ENCODE measurements around the gene DEPDC1B.
"Not testable (repeated sequence)": the region's sequence is repeated elsewhere in the genome, so short reads cannot be mapped to it uniquely, and the experiment has no call there.

The DEPDC1B gene

GRCh38 chr5:60639544-60639943 is 60.4 kb downstream of the DEPDC1B start:
- Histone ChIP-seq H3K27me3 (ENCODE audit: low read depth, low read length) (no peaks in the 10 kb centered on the region), H3K27ac (ENCODE audit: low read length) (no peak overlapping the region), H3K36me3 (ENCODE audit: control insufficient read depth in 1 of 2, insufficient read depth in 2 of 2, low read length in 2 of 2) (no peaks in the 10 kb centered on the region), H3K4me3 (ENCODE audit: low read depth in 1 of 2, low read length in 2 of 2) (no peak overlapping the region), H3K4me1 (ENCODE audit: control insufficient read depth in 1 of 2, insufficient read depth in 2 of 2, low read length in 2 of 2) (no peaks in the 10 kb centered on the region), H3K9me3 (ENCODE audit: control insufficient read depth in 1 of 2, low read length in 2 of 2) (no peaks in the 10 kb centered on the region)

DNA sequence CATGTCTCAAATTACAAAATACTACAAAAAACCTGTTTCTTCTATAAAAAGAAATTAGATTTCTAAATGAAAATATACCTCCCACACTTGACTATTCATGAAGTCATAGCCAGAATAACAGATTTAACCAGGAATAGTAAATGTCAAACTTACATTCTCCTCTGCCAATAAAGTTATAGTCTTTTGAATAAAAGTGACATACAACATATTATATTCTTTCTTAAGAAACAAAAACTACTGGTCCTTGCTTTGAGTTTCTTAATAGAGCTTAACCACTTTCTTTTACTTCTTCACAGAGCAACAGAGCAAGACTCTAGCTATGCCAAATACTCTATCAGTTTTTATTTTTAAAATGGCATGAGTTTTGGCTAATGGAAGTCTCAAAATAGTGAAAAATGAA is 61.7 kb downstream of the DEPDC1B start:
- Histone ChIP-seq H3K27me3 (ENCODE audit: low read depth, low read length) (no peaks in the 10 kb centered on the region), H3K27ac (ENCODE audit: low read length) (no peak overlapping the region), H3K9me3 (ENCODE audit: control insufficient read depth in 1 of 2, low read length in 2 of 2) (no peaks in the 10 kb centered on the region), H3K4me1 (ENCODE audit: control insufficient read depth in 1 of 2, insufficient read depth in 2 of 2, low read length in 2 of 2) (no peaks in the 10 kb centered on the region), H3K36me3 (ENCODE audit: control insufficient read depth in 1 of 2, insufficient read depth in 2 of 2, low read length in 2 of 2) (no peaks in the 10 kb centered on the region), H3K4me3 (ENCODE audit: low read depth in 1 of 2, low read length in 2 of 2) (no peak overlapping the region)

GRCh38 chr5:60636644-60637043 is 63.3 kb downstream of the DEPDC1B start:
- Histone ChIP-seq H3K4me1 (ENCODE audit: control insufficient read depth in 1 of 2, insufficient read depth in 2 of 2, low read length in 2 of 2) (no peaks in the 10 kb centered on the region), H3K27ac (ENCODE audit: low read length) (no peak overlapping the region), H3K27me3 (ENCODE audit: low read depth, low read length) (no peaks in the 10 kb centered on the region), H3K9me3 (ENCODE audit: control insufficient read depth in 1 of 2, low read length in 2 of 2) (no peaks in the 10 kb centered on the region), H3K4me3 (ENCODE audit: low read depth in 1 of 2, low read length in 2 of 2) (no peak overlapping the region), H3K36me3 (ENCODE audit: control insufficient read depth in 1 of 2, insufficient read depth in 2 of 2, low read length in 2 of 2) (no peaks in the 10 kb centered on the region)

DNA sequence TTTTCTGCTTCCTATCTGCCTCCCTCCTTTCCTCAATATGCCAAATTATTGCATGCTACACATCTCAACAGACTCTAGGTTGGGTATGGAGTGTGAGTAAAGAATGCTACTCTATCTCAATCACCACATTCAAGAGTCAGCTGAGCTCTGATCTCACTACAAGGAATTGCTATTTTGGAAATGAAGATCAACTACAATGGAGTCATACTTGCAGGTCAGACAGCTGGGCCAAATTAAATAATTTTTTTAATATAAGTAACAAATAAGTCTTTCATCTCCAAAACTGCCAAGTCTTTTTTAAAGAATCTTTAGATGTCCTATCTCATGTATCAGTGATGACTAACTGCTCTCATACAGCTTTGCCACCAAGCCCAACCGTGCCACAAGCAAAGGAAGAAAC is 64.0 kb downstream of the DEPDC1B start:
- Histone ChIP-seq H3K36me3 (ENCODE audit: control insufficient read depth in 1 of 2, insufficient read depth in 2 of 2, low read length in 2 of 2) (no peaks in the 10 kb centered on the region), H3K27ac (ENCODE audit: low read length) (no peak overlapping the region), H3K4me1 (ENCODE audit: control insufficient read depth in 1 of 2, insufficient read depth in 2 of 2, low read length in 2 of 2) (no peaks in the 10 kb centered on the region), H3K4me3 (ENCODE audit: low read depth in 1 of 2, low read length in 2 of 2) (no peak overlapping the region), H3K27me3 (ENCODE audit: low read depth, low read length) (no peaks in the 10 kb centered on the region), H3K9me3 (ENCODE audit: control insufficient read depth in 1 of 2, low read length in 2 of 2) (no peaks in the 10 kb centered on the region)

GRCh38 chr5:60634051-60634450 is 65.9 kb downstream of the DEPDC1B start:
- Histone ChIP-seq H3K9me3 (ENCODE audit: control insufficient read depth in 1 of 2, low read length in 2 of 2) (no peaks in the 10 kb centered on the region), H3K4me1 (ENCODE audit: control insufficient read depth in 1 of 2, insufficient read depth in 2 of 2, low read length in 2 of 2) (no peaks in the 10 kb centered on the region), H3K27me3 (ENCODE audit: low read depth, low read length) (no peaks in the 10 kb centered on the region), H3K4me3 (ENCODE audit: low read depth in 1 of 2, low read length in 2 of 2) (no peak overlapping the region), H3K27ac (ENCODE audit: low read length) (no peak overlapping the region), H3K36me3 (ENCODE audit: control insufficient read depth in 1 of 2, insufficient read depth in 2 of 2, low read length in 2 of 2) (no peaks in the 10 kb centered on the region)

GRCh38 chr5:60633341-60633740 is 66.6 kb downstream of the DEPDC1B start:
- no peak overlapping the region for H3K4me3 ChIP-seq (ENCODE audit: low read depth in 1 of 2, low read length in 2 of 2)
- H3K36me3 ChIP-seq (ENCODE audit: control insufficient read depth in 1 of 2, insufficient read depth in 2 of 2, low read length in 2 of 2), result no peaks in the 10 kb centered on the region
- H3K27me3 ChIP-seq (ENCODE audit: low read depth, low read length), result no peaks in the 10 kb centered on the region
- H3K9me3 ChIP-seq (ENCODE audit: control insufficient read depth in 1 of 2, low read length in 2 of 2), result no peaks in the 10 kb centered on the region
- no peaks in the 10 kb centered on the region for H3K4me1 ChIP-seq (ENCODE audit: control insufficient read depth in 1 of 2, insufficient read depth in 2 of 2, low read length in 2 of 2)
- H3K27ac ChIP-seq (ENCODE audit: low read length), result no peak overlapping the region

GRCh38 chr5:60632153-60632552 is 67.8 kb downstream of the DEPDC1B start:
- no peaks in the 10 kb centered on the region for H3K27me3 ChIP-seq (ENCODE audit: low read depth, low read length)
- no peak overlapping the region for H3K27ac ChIP-seq (ENCODE audit: low read length)
- H3K4me3 ChIP-seq (ENCODE audit: low read depth in 1 of 2, low read length in 2 of 2), result no peak overlapping the region
- H3K9me3 ChIP-seq (ENCODE audit: control insufficient read depth in 1 of 2, low read length in 2 of 2), result no peaks in the 10 kb centered on the region
- no peaks in the 10 kb centered on the region for H3K36me3 ChIP-seq (ENCODE audit: control insufficient read depth in 1 of 2, insufficient read depth in 2 of 2, low read length in 2 of 2)
- no peaks in the 10 kb centered on the region for H3K4me1 ChIP-seq (ENCODE audit: control insufficient read depth in 1 of 2, insufficient read depth in 2 of 2, low read length in 2 of 2)

- Histone ChIP-seq H3K27ac (ENCODE audit: low read length) (no peak overlapping the region), H3K4me1 (ENCODE audit: control insufficient read depth in 1 of 2, insufficient read depth in 2 of 2, low read length in 2 of 2) (no peaks in the 10 kb centered on the region)
Observed at GRCh38 chr5:60630836-60631235, 69.1 kb downstream of the DEPDC1B start.

GRCh38 chr5:60630179-60630578 is 69.8 kb downstream of the DEPDC1B start:
- H3K36me3 ChIP-seq (ENCODE audit: control insufficient read depth in 1 of 2, insufficient read depth in 2 of 2, low read length in 2 of 2), result no peaks in the 10 kb centered on the region
- no peak overlapping the region for H3K27ac ChIP-seq (ENCODE audit: low read length)
- H3K27me3 ChIP-seq (ENCODE audit: low read depth, low read length), result no peaks in the 10 kb centered on the region

More at GRCh38 chr5:60630836-60631235, 69.1 kb downstream of the DEPDC1B start:
- Histone ChIP-seq H3K27me3 (ENCODE audit: low read depth, low read length) (no peaks in the 10 kb centered on the region), H3K4me3 (ENCODE audit: low read depth in 1 of 2, low read length in 2 of 2) (no peak overlapping the region), H3K36me3 (ENCODE audit: control insufficient read depth in 1 of 2, insufficient read depth in 2 of 2, low read length in 2 of 2) (no peaks in the 10 kb centered on the region), H3K9me3 (ENCODE audit: control insufficient read depth in 1 of 2, low read length in 2 of 2) (no peaks in the 10 kb centered on the region)

DNA sequence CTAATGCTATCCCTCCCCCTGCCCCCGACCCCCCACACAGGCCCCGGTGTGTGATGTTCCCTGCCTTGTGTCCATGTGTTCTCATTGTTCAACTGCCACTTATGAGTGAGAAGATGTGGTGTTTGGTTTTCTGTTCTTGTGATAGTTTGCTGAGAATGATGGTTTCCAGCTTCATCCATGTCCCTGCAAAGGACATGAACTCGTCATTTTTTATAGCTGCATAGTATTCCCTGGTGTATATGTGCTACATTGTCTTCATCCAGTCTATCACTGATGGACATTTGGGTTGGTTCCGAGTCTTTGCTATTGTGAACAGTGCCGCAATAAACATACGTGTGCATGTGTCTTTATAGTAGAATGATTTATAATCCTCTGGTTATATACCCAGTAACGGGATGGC is 75.1 kb downstream of the DEPDC1B start:
- H3K36me3 ChIP-seq (ENCODE audit: control insufficient read depth in 1 of 2, insufficient read depth in 2 of 2, low read length in 2 of 2); H3K27ac ChIP-seq (ENCODE audit: low read length); H3K9me3 ChIP-seq (ENCODE audit: control insufficient read depth in 1 of 2, low read length in 2 of 2); H3K27me3 ChIP-seq (ENCODE audit: low read depth, low read length); H3K4me1 ChIP-seq (ENCODE audit: control insufficient read depth in 1 of 2, insufficient read depth in 2 of 2, low read length in 2 of 2); H3K4me3 ChIP-seq (ENCODE audit: low read depth in 1 of 2, low read length in 2 of 2): not testable (repeated sequence)

More at GRCh38 chr5:60630179-60630578, 69.8 kb downstream of the DEPDC1B start:
- no peaks in the 10 kb centered on the region for H3K4me1 ChIP-seq (ENCODE audit: control insufficient read depth in 1 of 2, insufficient read depth in 2 of 2, low read length in 2 of 2)
- H3K9me3 ChIP-seq (ENCODE audit: control insufficient read depth in 1 of 2, low read length in 2 of 2), result no peaks in the 10 kb centered on the region
- H3K4me3 ChIP-seq (ENCODE audit: low read depth in 1 of 2, low read length in 2 of 2), result no peak overlapping the region

GRCh38 chr5:60620752-60621151 is 79.2 kb downstream of the DEPDC1B start:
- not testable (repeated sequence) for H3K9me3 ChIP-seq (ENCODE audit: control insufficient read depth in 1 of 2, low read length in 2 of 2); H3K4me3 ChIP-seq (ENCODE audit: low read depth in 1 of 2, low read length in 2 of 2); H3K36me3 ChIP-seq (ENCODE audit: control insufficient read depth in 1 of 2, insufficient read depth in 2 of 2, low read length in 2 of 2); H3K27me3 ChIP-seq (ENCODE audit: low read depth, low read length); H3K4me1 ChIP-seq (ENCODE audit: control insufficient read depth in 1 of 2, insufficient read depth in 2 of 2, low read length in 2 of 2); H3K27ac ChIP-seq (ENCODE audit: low read length)

- H3K36me3 ChIP-seq (ENCODE audit: control insufficient read depth in 1 of 2, insufficient read depth in 2 of 2, low read length in 2 of 2), result no peaks in the 10 kb centered on the region
- no peak overlapping the region for H3K4me3 ChIP-seq (ENCODE audit: low read depth in 1 of 2, low read length in 2 of 2)
- H3K27ac ChIP-seq (ENCODE audit: low read length), result no peak overlapping the region
- H3K9me3 ChIP-seq (ENCODE audit: control insufficient read depth in 1 of 2, low read length in 2 of 2), result peaks cover 0 to 2% of the 10 kb centered on the region in 2 donors
- H3K27me3 ChIP-seq (ENCODE audit: low read depth, low read length), result no peaks in the 10 kb centered on the region
- H3K4me1 ChIP-seq (ENCODE audit: control insufficient read depth in 1 of 2, insufficient read depth in 2 of 2, low read length in 2 of 2), result no peaks in the 10 kb centered on the region
Observed at GRCh38 chr5:60613826-60614225, 86.1 kb downstream of the DEPDC1B start.

Data from muscle layer of duodenum (tissue), 2 donors.